DND-41 (cell line): ENCODE measurements around the gene FASN.

ENCODE experiments used
- CTCF ChIP-seq: IDR thresholded peaks from 2 replicates; pipeline ENCODE4 v1.5.1; 2012; ENCODE audit warnings: borderline replicate concordance, low read length, moderate library complexity, mild to moderate bottlenecking; ENCODE audit not compliant: poor library complexity, severe bottlenecking; ENCODE audit errors: extremely low read depth
- EZH2 ChIP-seq: IDR thresholded peaks from 3 replicates; pipeline ENCODE4 v1.6.1; 2012; ENCODE audit warnings: borderline replicate concordance, low read depth, mild to moderate bottlenecking, moderate library complexity, low read length, inconsistent platforms; ENCODE audit not compliant: severe bottlenecking

- TF ChIP-seq CTCF (no peak), EZH2 (no peak)
Measured at GRCh38 chr17:82060001-82060380, 38.0 kb downstream of the FASN start.
